WTC11 (cell line): Measurements from ENCODE around the gene ZNF678. TPM values are rescaled to one million over a fixed set of nuclear protein-coding genes. Genes with fewer than 3 reads are reported as not detected.

Experiments
- ATAC-seq: fragments of 200-7000 bp; cut with Tn5 transposase; 2 replicates; pipeline ENCODE4 v1.10.0; 2021; ENCODE audit warnings: mild to moderate bottlenecking, moderate library complexity
- CTCF ChIA-PET: fragments of 300-600 bp; sonication (Branson Sonifier 250); formaldehyde crosslinking; loops from one replicate; lab custom pipeline; 2021; ENCODE audit warnings: antibody characterized with exemption; lab: Charles Lee
- POLR2A ChIA-PET: fragments of 350-600 bp; sonication (Branson Sonifier 250); formaldehyde crosslinking; loops from one replicate; lab custom pipeline; 2021; ENCODE audit warnings: antibody characterized with exemption; lab: Charles Lee
- DNase-seq: peaks from one replicate; pipeline ENCODE4 v3.0.0; 2021; ENCODE audit warnings: low spot score
- H3K27ac Mint-ChIP-seq: 2 replicates; pipeline ENCODE4 v1.8.0; 2021; ENCODE audit warnings: mixed read lengths
- H3K27me3 Mint-ChIP-seq: 2 replicates; pipeline ENCODE4 v1.8.0; 2021; ENCODE audit warnings: low read depth, mild to moderate bottlenecking, moderate library complexity, mixed read lengths
- H3K36me3 Mint-ChIP-seq: 2 replicates; pipeline ENCODE4 v1.8.0; 2021; ENCODE audit warnings: mixed read lengths
- H3K4me1 Mint-ChIP-seq: 2 replicates; pipeline ENCODE4 v1.8.0; 2022; ENCODE audit warnings: mixed read lengths
- H3K4me3 Mint-ChIP-seq: 2 replicates; pipeline ENCODE4 v1.8.0; 2021; ENCODE audit warnings: mild to moderate bottlenecking, moderate library complexity, mixed read lengths
- H3K9me3 Mint-ChIP-seq: 2 replicates; pipeline ENCODE4 v1.8.0; 2021; ENCODE audit warnings: mixed read lengths
- CREM ChIP-seq: sonication (generic); formaldehyde crosslinking; IDR thresholded peaks from 2 replicates; pipeline ENCODE4 v1.8.1; 2022; ENCODE audit warnings: mild to moderate bottlenecking, missing genetic modification reagents, moderate library complexity
- ESRRA ChIP-seq: sonication (generic); formaldehyde crosslinking; IDR thresholded peaks from 2 replicates; pipeline ENCODE4 v1.8.1; 2022; ENCODE audit warnings: mild to moderate bottlenecking, missing genetic modification reagents, borderline replicate concordance
- GABPB1 ChIP-seq: sonication (generic); formaldehyde crosslinking; IDR thresholded peaks from 2 replicates; pipeline ENCODE4 v1.8.1; 2023; ENCODE audit warnings: mild to moderate bottlenecking, missing genetic modification reagents
- GTF2I ChIP-seq: fragments of 250-450 bp; sonication (Bioruptor Pico); conservative IDR thresholded peaks from 2 replicates; pipeline ENCODE4 v1.4.0; 2021; ENCODE audit warnings: mild to moderate bottlenecking
- JUN ChIP-seq: sonication (generic); formaldehyde crosslinking; IDR thresholded peaks from 2 replicates; pipeline ENCODE4 v1.8.0; 2023; ENCODE audit warnings: mild to moderate bottlenecking, missing genetic modification reagents
- NFATC4 ChIP-seq: fragments of 250-450 bp; sonication (Bioruptor Pico); IDR thresholded peaks from 2 replicates; pipeline ENCODE4 v1.9.0; 2021; ENCODE audit warnings: mild to moderate bottlenecking
- NFYB ChIP-seq: sonication (generic); formaldehyde crosslinking; conservative IDR thresholded peaks from 2 replicates; pipeline ENCODE4 v1.8.0; 2022; ENCODE audit warnings: low read depth, missing genetic modification reagents
- ZNF219 ChIP-seq: sonication (generic); formaldehyde crosslinking; IDR thresholded peaks from 2 replicates; pipeline ENCODE4 v1.8.0; 2023; ENCODE audit warnings: missing genetic modification reagents, mild to moderate bottlenecking, borderline replicate concordance
- ZNF232 ChIP-seq: sonication (generic); formaldehyde crosslinking; IDR thresholded peaks from 2 replicates; pipeline ENCODE4 v1.8.0; 2022; ENCODE audit warnings: mild to moderate bottlenecking, missing genetic modification reagents
- total RNA-seq: library from RNA; stranded (reverse); gene quantifications from 3 replicates; pipeline ENCODE4 v1.2.3, GENCODE V29; 2021
- TF ChIP-seq, protein P1 (sequence below): fragments of 250-450 bp; sonication (Bioruptor Pico); IDR thresholded peaks from 2 replicates; pipeline ENCODE4 v2.1.2; 2022; ENCODE audit warnings: mild to moderate bottlenecking, moderate library complexity
- TF ChIP-seq, protein P2 (sequence below): sonication (generic); formaldehyde crosslinking; IDR thresholded peaks from 2 replicates; pipeline ENCODE4 v1.8.1; 2022; ENCODE audit warnings: low read depth, mild to moderate bottlenecking, moderate library complexity, missing genetic modification reagents, borderline replicate concordance
- TF ChIP-seq, protein P3 (sequence below): sonication (generic); formaldehyde crosslinking; IDR thresholded peaks from 2 replicates; pipeline ENCODE4 v1.8.1; 2022; ENCODE audit warnings: mild to moderate bottlenecking, missing genetic modification reagents, moderate library complexity, borderline replicate concordance
- TF ChIP-seq, protein P4 (sequence below): fragments of 250-450 bp; sonication (Bioruptor Pico); IDR thresholded peaks from 2 replicates; pipeline ENCODE4 v1.9.0; 2021; ENCODE audit warnings: mild to moderate bottlenecking, borderline replicate concordance
- TF ChIP-seq, protein P5 (sequence below): sonication (generic); formaldehyde crosslinking; conservative IDR thresholded peaks from 2 replicates; pipeline ENCODE4 v1.8.1; 2022; ENCODE audit warnings: mild to moderate bottlenecking, missing genetic modification reagents
- TF ChIP-seq, protein P6 (sequence below): sonication (generic); formaldehyde crosslinking; IDR thresholded peaks from 2 replicates; pipeline ENCODE4 v1.8.0; 2022; ENCODE audit warnings: mild to moderate bottlenecking, missing genetic modification reagents
- TF ChIP-seq, protein P7 (sequence below): sonication (generic); formaldehyde crosslinking; IDR thresholded peaks from 2 replicates; pipeline ENCODE4 v1.8.0; 2022; ENCODE audit warnings: mild to moderate bottlenecking, missing genetic modification reagents

The ZNF678 gene
- total RNA-seq, 1 experiment from 2014 or later = 28.9 TPM

DNA sequence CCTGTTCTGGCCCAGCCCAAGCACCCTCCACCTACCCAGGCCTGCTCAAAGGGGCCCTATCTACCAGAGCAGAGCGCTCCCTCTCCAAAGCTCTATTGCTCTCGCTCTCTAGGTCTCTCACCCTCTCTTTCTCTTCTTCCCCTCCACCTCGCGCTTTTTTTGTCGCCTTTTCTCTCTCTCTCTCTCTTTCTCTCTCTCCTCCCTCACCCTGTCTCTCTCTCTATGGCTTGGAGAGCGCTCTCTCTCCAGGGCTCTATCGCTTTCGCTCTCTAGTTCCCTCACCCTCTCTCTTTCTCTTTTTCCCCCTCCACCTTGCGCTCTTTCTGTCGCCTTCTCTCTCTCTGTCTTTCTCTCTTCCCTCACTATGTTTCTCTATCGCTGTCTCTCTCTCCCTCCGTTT lies 3.4 kb upstream of the ZNF678 start (continued):
- TF ChIP-seq, protein P1, sequence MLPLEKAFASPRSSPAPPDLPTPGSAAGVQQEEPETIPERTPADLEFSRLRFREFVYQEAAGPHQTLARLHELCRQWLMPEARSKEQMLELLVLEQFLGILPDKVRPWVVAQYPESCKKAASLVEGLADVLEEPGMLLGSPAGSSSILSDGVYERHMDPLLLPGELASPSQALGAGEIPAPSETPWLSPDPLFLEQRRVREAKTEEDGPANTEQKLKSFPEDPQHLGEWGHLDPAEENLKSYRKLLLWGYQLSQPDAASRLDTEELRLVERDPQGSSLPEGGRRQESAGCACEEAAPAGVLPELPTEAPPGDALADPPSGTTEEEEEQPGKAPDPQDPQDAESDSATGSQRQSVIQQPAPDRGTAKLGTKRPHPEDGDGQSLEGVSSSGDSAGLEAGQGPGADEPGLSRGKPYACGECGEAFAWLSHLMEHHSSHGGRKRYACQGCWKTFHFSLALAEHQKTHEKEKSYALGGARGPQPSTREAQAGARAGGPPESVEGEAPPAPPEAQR (CRISPR knock-in tag) = no peak
- TF ChIP-seq, protein P2, sequence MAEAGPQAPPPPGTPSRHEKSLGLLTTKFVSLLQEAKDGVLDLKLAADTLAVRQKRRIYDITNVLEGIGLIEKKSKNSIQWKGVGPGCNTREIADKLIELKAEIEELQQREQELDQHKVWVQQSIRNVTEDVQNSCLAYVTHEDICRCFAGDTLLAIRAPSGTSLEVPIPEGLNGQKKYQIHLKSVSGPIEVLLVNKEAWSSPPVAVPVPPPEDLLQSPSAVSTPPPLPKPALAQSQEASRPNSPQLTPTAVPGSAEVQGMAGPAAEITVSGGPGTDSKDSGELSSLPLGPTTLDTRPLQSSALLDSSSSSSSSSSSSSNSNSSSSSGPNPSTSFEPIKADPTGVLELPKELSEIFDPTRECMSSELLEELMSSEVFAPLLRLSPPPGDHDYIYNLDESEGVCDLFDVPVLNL (CRISPR knock-in tag) = no peak
- TF ChIP-seq ZNF219 = no peak
- no peak for TF ChIP-seq CREM
- TF ChIP-seq, protein P3, sequence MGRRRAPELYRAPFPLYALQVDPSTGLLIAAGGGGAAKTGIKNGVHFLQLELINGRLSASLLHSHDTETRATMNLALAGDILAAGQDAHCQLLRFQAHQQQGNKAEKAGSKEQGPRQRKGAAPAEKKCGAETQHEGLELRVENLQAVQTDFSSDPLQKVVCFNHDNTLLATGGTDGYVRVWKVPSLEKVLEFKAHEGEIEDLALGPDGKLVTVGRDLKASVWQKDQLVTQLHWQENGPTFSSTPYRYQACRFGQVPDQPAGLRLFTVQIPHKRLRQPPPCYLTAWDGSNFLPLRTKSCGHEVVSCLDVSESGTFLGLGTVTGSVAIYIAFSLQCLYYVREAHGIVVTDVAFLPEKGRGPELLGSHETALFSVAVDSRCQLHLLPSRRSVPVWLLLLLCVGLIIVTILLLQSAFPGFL (CRISPR knock-in tag) = no peak
- TF ChIP-seq, protein P4, sequence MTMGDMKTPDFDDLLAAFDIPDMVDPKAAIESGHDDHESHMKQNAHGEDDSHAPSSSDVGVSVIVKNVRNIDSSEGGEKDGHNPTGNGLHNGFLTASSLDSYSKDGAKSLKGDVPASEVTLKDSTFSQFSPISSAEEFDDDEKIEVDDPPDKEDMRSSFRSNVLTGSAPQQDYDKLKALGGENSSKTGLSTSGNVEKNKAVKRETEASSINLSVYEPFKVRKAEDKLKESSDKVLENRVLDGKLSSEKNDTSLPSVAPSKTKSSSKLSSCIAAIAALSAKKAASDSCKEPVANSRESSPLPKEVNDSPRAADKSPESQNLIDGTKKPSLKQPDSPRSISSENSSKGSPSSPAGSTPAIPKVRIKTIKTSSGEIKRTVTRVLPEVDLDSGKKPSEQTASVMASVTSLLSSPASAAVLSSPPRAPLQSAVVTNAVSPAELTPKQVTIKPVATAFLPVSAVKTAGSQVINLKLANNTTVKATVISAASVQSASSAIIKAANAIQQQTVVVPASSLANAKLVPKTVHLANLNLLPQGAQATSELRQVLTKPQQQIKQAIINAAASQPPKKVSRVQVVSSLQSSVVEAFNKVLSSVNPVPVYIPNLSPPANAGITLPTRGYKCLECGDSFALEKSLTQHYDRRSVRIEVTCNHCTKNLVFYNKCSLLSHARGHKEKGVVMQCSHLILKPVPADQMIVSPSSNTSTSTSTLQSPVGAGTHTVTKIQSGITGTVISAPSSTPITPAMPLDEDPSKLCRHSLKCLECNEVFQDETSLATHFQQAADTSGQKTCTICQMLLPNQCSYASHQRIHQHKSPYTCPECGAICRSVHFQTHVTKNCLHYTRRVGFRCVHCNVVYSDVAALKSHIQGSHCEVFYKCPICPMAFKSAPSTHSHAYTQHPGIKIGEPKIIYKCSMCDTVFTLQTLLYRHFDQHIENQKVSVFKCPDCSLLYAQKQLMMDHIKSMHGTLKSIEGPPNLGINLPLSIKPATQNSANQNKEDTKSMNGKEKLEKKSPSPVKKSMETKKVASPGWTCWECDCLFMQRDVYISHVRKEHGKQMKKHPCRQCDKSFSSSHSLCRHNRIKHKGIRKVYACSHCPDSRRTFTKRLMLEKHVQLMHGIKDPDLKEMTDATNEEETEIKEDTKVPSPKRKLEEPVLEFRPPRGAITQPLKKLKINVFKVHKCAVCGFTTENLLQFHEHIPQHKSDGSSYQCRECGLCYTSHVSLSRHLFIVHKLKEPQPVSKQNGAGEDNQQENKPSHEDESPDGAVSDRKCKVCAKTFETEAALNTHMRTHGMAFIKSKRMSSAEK (CRISPR knock-in tag) = no peak
- no peak for TF ChIP-seq NFYB (CRISPR knock-in tag)
- TF ChIP-seq ESRRA (CRISPR knock-in tag) = no peak
- no peak for TF ChIP-seq GABPB1 (CRISPR knock-in tag)
- no peak for TF ChIP-seq NFATC4 (CRISPR knock-in tag)
- no peak for TF ChIP-seq JUN (CRISPR knock-in tag)

DNA sequence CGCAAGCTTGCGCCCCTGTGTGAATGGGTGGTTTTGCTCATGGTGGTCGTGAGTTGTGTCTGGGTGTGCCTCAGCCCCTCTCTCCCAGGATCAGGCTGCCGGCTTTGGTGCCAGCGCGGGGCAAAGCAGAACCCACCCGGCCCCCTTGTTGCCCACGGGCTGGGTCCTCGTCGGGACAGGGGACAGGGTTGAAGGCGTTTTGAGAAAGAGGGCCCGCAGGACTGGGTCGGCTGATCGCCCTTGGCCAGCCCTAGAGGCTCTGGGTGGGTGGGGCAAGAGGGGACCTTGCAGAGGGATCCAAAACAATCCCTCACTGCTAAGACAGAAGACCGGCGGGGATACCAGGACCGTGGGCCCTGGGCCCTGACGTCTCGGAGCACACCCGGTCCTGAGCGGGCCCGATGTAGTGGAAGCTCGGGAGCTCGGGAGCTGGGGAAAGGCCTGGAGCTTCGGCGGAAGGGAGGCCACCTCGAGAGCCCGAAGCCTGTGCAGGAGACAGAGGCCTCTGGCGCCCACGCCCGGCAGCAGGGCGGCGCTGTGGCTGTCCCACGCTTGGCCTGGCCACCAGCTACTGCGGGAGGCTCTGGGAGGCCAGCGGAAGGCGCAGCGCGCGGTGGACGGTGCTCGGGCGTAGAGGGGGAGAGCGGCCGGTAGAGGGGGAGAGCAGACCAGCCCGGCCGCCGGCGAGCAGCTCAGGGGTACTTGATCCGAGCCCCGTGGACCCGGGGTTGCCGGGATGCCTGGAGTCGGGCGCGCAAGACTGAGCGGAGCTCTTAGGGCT lies 2.8 kb upstream of the ZNF678 start:
- no peak overlapping the region for H3K27ac Mint-ChIP-seq
- peaks cover 3% of the 10 kb centered on the region; the same call in 1 of the 2 replicates for H3K27me3 Mint-ChIP-seq
- ChIA-PET CTCF (interaction anchor here (1.8 kb wide), 1 partner anchor 18 kb away, joined by 4 read pairs; no protein-coding TSS in a partner anchor), POLR2A (no interaction called here)
- peaks cover 17% of the 10 kb centered on the region for H3K9me3 Mint-ChIP-seq
- ATAC-seq (no peak), DNase-seq (no peak)
- TF ChIP-seq ZNF232 (CRISPR knock-in tag) = no peak
- TF ChIP-seq, protein P5, sequence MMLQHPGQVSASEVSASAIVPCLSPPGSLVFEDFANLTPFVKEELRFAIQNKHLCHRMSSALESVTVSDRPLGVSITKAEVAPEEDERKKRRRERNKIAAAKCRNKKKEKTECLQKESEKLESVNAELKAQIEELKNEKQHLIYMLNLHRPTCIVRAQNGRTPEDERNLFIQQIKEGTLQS (CRISPR knock-in tag) = no peak
- no peak for TF ChIP-seq GABPB1 (CRISPR knock-in tag)
- TF ChIP-seq, protein P6, sequence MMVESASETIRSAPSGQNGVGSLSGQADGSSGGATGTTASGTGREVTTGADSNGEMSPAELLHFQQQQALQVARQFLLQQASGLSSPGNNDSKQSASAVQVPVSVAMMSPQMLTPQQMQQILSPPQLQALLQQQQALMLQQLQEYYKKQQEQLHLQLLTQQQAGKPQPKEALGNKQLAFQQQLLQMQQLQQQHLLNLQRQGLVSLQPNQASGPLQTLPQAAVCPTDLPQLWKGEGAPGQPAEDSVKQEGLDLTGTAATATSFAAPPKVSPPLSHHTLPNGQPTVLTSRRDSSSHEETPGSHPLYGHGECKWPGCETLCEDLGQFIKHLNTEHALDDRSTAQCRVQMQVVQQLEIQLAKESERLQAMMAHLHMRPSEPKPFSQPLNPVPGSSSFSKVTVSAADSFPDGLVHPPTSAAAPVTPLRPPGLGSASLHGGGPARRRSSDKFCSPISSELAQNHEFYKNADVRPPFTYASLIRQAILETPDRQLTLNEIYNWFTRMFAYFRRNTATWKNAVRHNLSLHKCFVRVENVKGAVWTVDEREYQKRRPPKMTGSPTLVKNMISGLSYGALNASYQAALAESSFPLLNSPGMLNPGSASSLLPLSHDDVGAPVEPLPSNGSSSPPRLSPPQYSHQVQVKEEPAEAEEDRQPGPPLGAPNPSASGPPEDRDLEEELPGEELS (CRISPR knock-in tag) = no peak
- TF ChIP-seq GTF2I (CRISPR knock-in tag) = no peak
- TF ChIP-seq, protein P1 (CRISPR knock-in tag) = no peak
- no peak for TF ChIP-seq JUN (CRISPR knock-in tag)
- TF ChIP-seq, protein P7, sequence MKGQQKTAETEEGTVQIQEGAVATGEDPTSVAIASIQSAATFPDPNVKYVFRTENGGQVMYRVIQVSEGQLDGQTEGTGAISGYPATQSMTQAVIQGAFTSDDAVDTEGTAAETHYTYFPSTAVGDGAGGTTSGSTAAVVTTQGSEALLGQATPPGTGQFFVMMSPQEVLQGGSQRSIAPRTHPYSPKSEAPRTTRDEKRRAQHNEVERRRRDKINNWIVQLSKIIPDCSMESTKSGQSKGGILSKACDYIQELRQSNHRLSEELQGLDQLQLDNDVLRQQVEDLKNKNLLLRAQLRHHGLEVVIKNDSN (CRISPR knock-in tag) = no peak
- no peak overlapping the region for H3K4me3 Mint-ChIP-seq
- peaks cover 4% of the 10 kb centered on the region; the same call in 1 of the 2 replicates for H3K36me3 Mint-ChIP-seq
- H3K4me1 Mint-ChIP-seq = peaks cover 11% of the 10 kb centered on the region
